Gastroesophageal sphincter (tissue), 3 donors: ENCODE data around the gene PKD2L1.

Experiments
- POLR2A ChIP-seq, 2 donors: fragments of 450-650 bp; IDR thresholded peaks; one replicate each; pipeline ENCODE4 v1.6.1; 2017; ENCODE audit warnings: antibody characterized with exemption in 2 of 2, mild to moderate bottlenecking in 2 of 2, moderate library complexity in 1 of 2
- POLR2AphosphoS5 ChIP-seq: sonication (generic); formaldehyde crosslinking; IDR thresholded peaks from one replicate; pipeline ENCODE4 v1.6.1; 2017; ENCODE audit warnings: antibody characterized with exemption
- TF ChIP-seq, protein P1 (sequence below), 4 experiments: fragments of 200-600 bp in 2 of 4; fragments of 450-650 bp in 2 of 4; sonication (generic) in 1 of 4; IDR thresholded peaks; one replicate each; pipeline ENCODE4 v1.5.1; 2017 to 2019; ENCODE audit warnings: antibody characterized with exemption in 4 of 4, mild to moderate bottlenecking in 2 of 4, moderate library complexity in 2 of 4

DNA sequence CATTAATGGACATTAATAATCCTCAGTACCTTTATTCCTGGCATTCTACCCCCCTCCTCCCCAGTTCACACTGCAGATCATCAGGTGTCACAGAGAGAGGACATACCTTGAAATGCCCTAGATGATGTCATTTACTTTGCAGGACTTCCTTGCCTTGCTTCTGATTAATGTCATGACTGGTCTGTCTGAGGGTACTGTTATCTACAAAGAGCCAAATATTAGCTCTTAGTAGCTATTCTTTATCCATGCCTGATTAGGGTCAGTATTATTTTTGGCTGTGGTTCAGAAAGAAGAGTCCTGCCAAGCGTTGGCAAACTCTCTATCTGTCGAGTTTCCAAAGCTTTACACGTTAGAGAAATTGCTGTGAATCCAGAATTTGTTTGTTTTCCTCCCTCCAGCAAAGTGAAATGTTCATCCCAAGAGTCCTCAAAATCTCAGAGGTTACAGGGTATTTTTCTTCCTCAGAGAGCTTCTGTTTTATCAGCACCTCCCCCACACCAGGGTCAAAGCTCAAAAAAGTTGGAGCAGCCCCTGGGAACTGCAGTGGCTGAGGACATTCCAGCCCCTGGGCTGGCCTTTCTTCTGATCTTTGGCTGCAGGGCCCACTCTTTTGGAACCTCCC is 29.6 kb upstream of the PKD2L1 start:
- TF ChIP-seq POLR2AphosphoS5 (no peak), POLR2A (IDR thresholded peaks at IDR 0.05) (no peak)
- TF ChIP-seq, protein P1, sequence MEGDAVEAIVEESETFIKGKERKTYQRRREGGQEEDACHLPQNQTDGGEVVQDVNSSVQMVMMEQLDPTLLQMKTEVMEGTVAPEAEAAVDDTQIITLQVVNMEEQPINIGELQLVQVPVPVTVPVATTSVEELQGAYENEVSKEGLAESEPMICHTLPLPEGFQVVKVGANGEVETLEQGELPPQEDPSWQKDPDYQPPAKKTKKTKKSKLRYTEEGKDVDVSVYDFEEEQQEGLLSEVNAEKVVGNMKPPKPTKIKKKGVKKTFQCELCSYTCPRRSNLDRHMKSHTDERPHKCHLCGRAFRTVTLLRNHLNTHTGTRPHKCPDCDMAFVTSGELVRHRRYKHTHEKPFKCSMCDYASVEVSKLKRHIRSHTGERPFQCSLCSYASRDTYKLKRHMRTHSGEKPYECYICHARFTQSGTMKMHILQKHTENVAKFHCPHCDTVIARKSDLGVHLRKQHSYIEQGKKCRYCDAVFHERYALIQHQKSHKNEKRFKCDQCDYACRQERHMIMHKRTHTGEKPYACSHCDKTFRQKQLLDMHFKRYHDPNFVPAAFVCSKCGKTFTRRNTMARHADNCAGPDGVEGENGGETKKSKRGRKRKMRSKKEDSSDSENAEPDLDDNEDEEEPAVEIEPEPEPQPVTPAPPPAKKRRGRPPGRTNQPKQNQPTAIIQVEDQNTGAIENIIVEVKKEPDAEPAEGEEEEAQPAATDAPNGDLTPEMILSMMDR (IDR thresholded peaks at IDR 0.05), result no peak
